Activated T-cell treated with anti-CD3 and anti-CD28 coated beads for 24 hours (primary cell): Measurements from ENCODE around the gene TAC3.
A peak's percentile ranks its signal among the peaks of the same experiment; 100 is the strongest.
"Not testable (repeated sequence)": the region's sequence is repeated elsewhere in the genome, so short reads cannot be mapped to it uniquely, and the experiment has no call there.

Source experiments
- DNase-seq: peaks from one replicate; pipeline ENCODE4 v3.0.0-alpha.2; 2020; ENCODE audit warnings: low read depth

The TAC3 gene

GRCh38 chr12:57016348-57016747 is at the start of gene TAC3:
TSS of gene TAC3 (minus strand) at chr12:57016529. CDS start at chr12:57015797, 732 bp downstream.
- DNase-seq = no peak

GRCh38 chr12:57063991-57064685 is 47.8 kb upstream of the TAC3 start:
- peak; percentile 45 for DNase-seq

DNA sequence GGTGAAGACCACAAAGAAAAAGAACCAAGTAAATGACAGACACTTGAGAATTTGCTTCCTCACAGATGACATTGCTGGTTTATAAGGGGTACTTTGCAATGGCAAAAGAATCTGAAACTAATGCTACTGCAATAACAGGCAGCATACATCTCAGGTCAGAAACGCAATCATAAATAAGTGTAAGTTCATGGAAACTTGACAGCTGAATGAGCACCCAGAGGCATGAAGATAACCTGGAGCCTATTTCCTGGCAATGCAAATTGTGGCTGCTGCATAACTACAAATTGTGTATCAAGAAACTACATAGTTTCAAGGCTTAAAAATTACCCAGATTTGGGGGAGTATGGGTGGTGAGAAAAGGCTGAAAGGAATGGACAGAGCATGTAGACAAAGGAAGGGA is 42.1 kb upstream of the TAC3 start:
- no peak for DNase-seq

- no peak for DNase-seq
Observed at GRCh38 chr12:57057067-57057751, 40.9 kb upstream of the TAC3 start.

DNA sequence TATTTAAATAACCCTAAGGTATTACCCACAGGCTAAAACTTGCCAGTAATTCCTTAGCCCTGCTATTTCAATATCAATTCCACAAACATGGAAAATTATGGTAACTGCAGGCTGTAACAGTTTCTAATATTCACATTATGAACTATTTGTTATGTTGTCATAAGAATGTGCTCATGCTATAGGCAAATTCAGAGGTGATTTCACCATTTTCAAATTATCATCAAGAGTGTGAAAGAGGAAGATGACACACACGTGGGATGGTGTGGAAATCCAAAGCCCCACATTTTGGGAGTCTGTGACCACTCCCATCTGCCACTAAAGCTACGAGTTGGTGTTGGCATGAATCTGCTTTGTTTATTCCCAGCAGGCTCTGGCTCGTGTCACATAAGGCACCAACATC is 39.5 kb upstream of the TAC3 start:
- DNase-seq = no peak

- not testable (repeated sequence) for DNase-seq
Observed at GRCh38 chr12:57053901-57054300, 37.6 kb upstream of the TAC3 start.

DNA sequence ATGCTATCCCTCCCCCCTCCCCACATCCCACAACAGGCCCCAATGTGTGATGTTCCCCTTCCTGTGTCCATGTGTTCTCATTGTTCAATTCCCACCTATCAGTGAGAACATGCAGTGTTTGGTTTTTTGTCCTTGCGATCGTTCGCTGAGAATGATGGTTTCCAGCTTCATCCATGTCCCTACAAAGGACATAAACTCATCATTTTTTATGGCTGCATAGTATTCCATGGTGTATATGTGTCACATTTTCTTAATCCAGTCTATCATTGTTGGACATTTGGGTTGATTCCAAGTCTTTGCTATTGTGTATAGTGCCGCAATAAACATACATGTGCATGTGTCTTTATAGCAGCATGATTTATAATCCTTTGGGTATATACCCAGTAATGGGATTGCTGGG is 36.8 kb upstream of the TAC3 start:
- not testable (repeated sequence) for DNase-seq

DNA sequence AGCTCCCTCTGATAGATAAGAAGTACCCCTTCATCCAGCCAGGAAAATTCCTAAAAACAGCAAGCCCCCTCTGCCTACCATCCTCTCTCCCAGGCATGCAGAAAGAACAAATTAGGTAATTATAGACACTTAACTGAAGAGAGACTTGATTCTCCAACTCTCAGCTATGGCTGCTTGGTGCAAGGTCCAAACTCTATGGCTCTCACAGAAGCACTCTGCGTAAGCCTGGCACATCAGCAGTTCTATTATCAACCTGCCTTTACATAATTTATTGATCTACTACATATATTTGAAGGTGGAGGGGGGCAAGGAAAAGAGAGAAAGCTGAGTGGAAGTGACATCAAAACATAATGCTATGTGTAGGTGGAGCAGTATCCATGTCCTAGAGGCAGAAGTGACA is 34.7 kb upstream of the TAC3 start:
- no peak for DNase-seq

DNA sequence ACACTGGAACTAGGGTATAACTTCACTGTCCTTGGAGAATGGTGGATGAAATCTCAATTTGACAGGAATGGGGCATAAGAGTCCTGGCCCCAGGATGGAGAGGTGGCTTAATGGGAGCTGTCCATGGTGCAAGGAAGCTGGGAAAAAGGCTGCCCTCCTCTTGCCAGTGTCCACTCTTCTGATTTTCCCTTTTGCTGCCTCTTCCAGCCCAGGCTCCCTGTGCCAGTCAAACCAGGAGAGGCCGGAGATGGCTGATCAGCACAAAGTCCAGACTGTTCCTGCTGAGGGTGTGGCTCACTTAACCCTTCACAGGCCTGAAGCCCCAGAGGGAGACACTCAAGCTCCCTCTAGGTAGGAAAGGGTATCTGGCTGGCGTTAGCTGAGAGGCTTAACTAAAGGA is 33.6 kb upstream of the TAC3 start, which contains the start of gene MYO1A:
Gene MYO1A (minus strand): TSS at position 240 of the 400 bp plus-strand sequence. CDS start 1,806 bp downstream, outside the sequence.
- no peak for DNase-seq

GRCh38 chr12:57049119-57049446 is 32.8 kb upstream of the TAC3 start:
- no peak for DNase-seq

DNA sequence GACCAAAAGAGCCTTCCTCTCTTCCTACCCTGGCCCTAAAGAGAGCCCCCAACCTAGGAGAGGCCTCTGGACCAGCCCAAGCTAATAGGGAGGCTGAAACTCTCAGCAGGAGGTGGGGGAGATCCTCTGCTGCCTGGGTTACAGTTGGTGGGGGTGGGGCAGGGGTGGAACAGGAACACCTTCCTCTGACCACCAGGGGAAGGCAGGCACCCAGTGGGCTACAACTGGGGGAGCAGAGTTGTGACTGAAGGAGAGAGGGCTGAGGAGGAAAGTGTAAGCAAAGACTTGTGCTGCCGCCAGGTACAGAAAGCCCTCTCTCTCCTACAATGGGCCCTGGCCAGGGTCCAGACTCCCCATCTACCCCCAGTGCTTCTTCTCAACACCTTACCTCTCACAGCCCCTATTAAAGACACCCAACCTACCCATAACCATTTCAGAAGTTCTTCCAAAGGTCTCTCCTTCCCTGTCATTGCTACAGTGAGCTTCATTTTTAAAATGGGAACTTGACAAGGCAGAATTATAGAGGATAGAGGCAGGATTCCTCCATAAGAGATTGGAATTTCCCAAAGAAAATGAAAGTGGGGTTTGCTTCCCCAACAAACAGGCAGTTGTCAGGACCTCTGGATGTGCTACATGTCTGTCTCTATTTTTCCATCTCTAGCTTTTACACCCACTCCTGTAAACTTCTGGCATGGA is 32.2 kb upstream of the TAC3 start:
- DNase-seq = no peak

GRCh38 chr12:57047981-57048380 is 31.7 kb upstream of the TAC3 start:
- DNase-seq = no peak

GRCh38 chr12:57046947-57047890 is 30.9 kb upstream of the TAC3 start:
- peak; percentile 40 for DNase-seq

DNA sequence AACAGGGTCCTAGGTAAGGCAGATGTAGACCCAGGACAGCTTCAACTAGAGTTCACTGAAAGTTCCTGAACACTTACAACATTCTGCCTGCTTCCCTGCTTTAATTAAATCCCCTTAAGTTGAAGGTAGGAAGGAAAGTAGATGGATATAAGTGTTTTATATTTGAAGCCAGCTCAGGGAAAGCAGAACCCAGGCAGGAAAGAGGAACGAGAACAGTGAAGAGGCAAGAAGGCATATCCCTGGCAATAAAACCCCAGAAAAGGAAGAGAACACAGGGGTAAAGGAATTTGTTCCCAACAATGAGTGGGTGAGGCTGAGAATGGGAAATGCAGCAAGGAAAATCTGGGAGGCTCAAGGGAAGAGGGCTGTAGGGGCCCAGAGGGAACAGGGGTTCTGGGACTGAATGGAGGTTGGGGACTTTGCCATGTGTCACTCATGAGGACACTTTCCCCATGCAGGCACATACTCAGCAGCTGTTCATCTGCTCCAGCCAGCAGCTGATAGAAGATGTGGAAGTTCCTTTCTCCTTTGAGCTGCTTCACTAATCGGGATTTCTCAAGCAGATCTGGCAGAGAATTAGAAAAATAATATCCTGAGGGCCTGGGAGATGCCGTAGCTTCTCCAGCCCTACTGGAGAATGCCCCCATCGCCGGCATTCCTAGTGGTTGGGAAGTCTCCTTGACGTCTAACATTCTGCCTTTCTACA is 29.9 kb upstream of the TAC3 start:
- no peak for DNase-seq

DNA sequence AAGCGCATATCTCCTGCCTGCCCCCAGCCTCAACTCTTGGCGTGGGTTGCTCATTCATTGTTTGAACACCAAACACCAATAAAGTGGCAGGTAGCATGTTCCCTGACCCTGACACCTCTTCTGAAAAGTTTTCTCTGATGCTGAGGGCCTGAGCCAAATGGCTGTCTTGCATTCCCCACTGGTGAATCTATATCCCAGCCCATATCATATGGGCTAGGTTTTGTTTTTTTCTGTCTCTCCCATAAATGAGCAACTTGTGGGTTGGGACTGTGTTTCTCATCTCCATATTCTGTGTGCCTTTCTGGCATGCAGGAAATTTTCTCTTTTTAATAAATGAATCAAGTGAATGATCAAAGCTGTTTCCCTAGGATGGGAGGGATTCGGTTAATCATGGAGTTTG is 28.6 kb upstream of the TAC3 start:
- no peak for DNase-seq

GRCh38 chr12:57044468-57044867 is 28.1 kb upstream of the TAC3 start:
- no peak for DNase-seq

DNA sequence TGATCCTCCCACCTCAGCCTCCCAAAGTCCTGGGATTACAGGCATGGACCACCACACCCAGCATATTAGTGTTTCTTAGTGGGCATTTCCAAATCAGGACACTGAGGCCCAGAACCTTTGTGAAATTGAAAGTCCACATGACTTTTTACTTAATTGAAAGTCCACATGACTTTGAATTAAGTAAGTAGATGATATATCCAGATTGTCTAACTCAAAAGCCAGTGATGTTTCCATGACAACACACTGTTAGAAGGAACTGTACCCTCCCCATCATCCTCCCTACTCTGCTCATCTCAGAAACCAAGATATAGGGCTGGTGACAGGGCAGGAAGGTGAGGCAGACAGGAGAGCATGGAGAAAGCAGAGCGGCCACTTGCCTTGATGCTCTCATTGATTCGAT is 26.4 kb upstream of the TAC3 start:
- no peak for DNase-seq

GRCh38 chr12:57040750-57041149 is 24.4 kb upstream of the TAC3 start:
- no peak for DNase-seq

- no peak for DNase-seq
Observed at GRCh38 chr12:57040211-57040610, 23.9 kb upstream of the TAC3 start.

GRCh38 chr12:57039016-57039798 is 22.9 kb upstream of the TAC3 start:
- no peak for DNase-seq

GRCh38 chr12:57037264-57037663 is 20.9 kb upstream of the TAC3 start:
- DNase-seq = no peak
